DMS 273 treated with DMSO at 0.1 percent for 48 hours (cell line): ENCODE results near the gene FBLN5.
"Not testable (repeated sequence)": the region's sequence is repeated elsewhere in the genome, so short reads cannot be mapped to it uniquely, and the experiment has no call there.

Experiments used
- DNase-seq: peaks from one replicate; lab custom pipeline; 2025; lab: John Stamatoyannopoulos, UW

The FBLN5 gene

GRCh38 chr14:91861091-91861490 is 86.4 kb downstream of the FBLN5 start:
- DNase-seq = no peak

GRCh38 chr14:91860238-91860637 is 87.3 kb downstream of the FBLN5 start:
- DNase-seq = no peak

GRCh38 chr14:91858536-91859275 is 88.8 kb downstream of the FBLN5 start:
- DNase-seq = no peak

- DNase-seq = no peak
Measured at GRCh38 chr14:91857614-91858013, 89.9 kb downstream of the FBLN5 start.

DNA sequence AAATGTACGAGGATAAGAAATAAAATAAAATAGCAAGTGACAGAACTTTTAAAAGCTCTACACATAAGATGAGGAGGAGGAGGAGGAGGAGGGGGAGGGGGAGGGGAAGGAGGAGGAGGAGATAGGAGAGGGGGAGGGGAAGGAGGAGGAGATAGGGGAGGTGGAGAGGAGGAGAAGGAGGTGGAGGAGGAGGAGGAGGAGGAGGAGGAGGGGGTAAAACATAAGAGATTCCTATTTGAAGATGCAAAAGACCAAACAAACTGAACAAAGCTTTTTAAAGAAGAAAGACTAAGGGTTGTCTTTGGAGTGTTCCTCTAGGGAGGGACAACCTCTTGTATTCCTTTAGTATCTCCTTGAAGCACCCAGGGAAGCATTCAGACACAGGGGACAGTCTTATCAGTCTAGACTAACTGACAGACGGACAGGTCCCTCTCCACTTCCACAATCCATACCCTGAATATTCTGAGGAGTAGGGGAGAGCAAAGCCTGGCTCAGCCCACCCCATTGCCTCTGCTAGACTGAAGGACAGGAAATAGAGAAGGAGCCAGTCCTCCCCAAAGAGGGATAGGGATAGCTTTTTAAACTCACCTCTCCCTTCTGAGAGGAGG is 93.1 kb downstream of the FBLN5 start:
- DNase-seq = no peak

GRCh38 chr14:91851563-91851962 is 95.9 kb downstream of the FBLN5 start:
- no peak for DNase-seq

GRCh38 chr14:91848504-91849001 is 98.9 kb downstream of the FBLN5 start:
- no peak for DNase-seq

DNA sequence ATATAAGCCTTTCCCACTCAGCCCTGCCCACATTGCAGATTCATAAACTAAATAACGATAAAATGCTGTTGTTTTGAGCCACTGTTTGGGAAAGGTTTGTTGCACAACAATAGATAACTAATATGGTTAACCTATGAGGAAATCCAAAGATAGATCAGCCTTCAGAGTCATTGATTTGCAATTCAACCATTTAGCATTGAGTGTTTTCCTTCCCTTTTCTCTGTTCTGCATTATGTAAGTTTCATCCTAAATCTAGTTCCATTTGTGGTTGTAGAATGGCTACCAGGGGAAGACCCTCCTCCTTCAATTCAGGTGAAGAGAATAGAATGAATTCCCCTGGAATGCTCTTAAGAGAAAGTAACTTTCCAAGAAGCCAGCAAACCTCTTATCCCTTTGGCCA is 99.8 kb downstream of the FBLN5 start:
- DNase-seq = no peak

- DNase-seq = no peak
Measured at GRCh38 chr14:91845652-91846051, 101.8 kb downstream of the FBLN5 start.

DNA sequence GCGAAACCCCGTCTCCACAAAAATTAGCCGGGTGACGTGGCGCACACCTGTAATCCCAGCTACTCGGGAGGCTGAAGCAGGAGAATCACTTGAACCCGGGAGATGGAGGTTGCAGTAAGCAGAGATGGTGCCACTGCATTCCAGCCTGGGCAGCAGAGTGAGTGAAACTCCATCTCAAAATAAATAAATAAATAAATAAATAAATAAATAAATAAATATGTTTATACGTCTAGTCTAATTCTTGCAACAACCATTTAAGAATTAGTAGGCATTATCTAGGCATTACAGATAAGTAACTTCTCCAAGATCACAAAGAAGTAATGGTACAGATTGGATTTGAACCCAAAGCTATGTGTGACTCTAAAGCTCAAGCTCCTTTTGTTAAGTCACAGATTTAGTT is 102.4 kb downstream of the FBLN5 start:
- not testable (repeated sequence) for DNase-seq

DNA sequence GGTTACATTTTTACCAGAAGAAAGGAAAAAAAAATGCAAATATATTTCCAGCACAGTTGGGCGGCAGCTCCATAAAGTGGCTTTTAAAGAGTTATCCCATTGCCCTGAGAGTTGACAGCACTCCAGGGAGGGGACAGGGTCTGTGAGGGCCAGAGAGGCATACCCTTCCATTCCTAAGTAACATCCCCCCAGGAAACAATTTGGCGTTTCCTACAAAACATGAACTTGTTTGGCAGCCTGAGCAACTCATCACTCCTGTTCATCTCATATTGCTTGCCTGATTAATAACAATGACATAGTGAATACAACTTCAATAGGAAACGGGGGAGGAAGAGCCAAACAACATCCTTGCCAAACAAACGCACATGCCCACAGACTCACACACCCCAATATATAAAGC is 103.5 kb downstream of the FBLN5 start:
- DNase-seq = no peak

DNA sequence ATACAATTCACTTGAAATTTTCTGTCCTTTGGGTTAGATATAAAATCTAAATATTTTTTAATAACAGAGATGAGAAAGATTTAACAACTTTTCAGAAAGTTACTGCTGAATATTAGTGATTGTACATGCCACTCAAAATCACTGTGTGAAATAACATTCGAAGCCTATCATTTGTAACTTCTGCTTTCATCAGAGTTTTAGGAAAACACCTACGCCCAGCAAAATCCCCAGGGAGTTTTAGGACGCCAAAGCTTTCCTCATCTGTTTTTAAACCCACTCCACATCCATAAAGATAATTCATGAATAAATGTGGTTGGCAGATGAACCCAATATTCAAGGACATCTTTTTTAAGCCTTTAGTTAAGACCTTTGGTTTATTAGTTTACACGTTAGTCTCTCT is 104.1 kb downstream of the FBLN5 start:
- no peak for DNase-seq

- no peak for DNase-seq
Measured at GRCh38 chr14:91841065-91841464, 106.4 kb downstream of the FBLN5 start.

DNA sequence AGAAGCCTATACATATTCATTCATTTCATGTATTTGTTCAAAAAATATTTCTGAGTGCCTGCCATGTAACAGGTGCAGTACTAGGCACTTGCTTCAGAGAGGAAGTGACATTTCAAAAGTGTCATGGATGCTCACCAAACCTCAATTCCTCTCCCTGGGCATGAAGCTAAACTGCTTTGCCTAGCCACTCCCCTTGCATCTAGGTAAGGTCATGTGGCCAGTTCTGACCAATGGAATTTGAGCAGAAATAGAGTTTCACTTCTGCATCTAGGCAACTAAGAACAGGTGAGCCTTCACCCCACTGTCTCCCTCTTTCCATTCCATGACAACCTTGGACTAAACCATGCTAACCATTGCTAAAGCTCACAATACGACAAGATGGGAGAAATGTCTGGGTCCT is 107.7 kb downstream of the FBLN5 start:
- no peak for DNase-seq

DNA sequence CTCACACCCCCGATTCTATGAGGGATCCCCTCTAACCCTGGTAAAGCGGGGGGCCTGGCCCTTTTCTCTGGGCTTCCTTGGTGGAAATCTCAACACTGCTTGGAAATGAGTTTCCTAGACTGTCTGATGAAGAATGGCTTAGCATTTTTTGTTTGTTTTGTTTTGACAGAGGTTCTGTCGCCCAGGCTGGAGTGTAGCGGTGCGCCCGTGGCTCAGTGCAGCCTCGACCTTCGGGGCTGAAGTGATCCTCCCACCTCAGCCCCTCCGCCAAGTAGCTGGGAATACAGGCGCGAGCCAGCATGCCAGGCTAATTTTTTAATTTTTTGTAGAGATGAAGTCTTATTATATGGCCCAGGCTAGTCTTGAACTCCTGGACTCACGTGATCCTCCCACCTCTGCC is 110.4 kb downstream of the FBLN5 start:
- DNase-seq = no peak

DNA sequence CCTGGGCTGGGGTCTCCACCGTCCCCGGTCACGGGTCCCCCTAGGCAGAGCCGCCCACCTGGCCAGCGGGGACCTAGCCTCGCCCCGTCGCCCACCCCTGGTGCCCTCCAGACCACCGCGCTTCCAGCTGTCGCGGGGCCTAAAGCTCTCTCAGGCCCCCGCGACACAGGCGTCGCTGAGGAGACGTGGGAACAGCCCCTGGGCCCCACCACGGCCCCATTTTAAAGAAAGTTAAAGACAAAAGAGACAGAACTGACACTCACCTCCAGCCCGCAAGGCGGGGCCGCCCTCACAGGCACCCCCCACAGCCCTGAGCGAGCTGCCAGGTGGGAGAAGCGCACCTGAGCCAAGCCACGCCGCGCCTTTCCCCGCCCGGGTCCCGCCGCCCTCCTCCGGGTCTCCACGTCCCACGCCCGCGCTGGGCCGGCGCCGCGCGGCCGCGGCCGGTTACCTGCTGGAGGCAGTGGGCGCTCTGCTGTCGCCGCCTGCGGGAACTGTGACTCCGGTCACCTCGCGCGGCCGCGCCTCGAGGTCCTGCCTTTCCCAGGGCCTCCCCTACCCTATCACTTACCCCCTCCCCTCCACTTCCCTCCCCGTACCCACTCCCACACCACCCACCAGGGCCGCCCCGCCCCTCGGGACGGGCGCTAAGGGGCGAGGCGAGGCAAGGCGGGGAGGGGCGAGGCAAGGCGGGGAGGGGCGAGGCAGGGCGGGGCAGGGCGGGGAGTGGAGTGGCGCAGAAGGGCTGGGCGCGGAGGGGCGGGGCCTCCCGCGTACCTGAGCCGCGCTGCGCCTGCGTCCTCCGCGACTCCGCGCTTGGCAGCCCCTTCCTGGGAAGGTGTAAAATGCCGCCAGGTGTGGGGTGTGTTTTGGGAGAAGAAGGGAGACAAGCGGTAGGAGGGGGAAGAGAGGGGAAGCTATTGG is 111.3 kb downstream of the FBLN5 start:
- DNase-seq = no peak

- no peak for DNase-seq
Measured at GRCh38 chr14:91835197-91835919, 112.1 kb downstream of the FBLN5 start.

DNA sequence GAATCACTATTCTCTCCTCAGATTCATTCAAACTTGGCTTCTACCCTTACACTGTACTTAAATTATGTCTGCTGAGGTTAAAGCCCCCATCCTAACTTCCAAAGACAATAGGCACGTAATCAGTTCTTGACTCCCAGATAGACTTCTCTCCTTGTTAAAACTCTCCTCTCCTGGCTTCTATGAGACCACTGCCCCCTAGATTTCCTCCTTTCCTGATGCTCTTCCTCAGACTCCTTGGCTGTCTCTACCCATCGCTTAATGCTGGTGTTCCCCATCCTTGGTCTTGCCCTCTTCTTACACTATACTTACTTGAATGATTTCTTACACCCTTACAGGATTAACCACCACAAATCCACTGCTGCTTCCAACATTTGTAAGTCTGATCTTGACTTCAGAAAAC is 112.9 kb downstream of the FBLN5 start:
- no peak for DNase-seq

GRCh38 chr14:91831337-91831736 is 116.2 kb downstream of the FBLN5 start:
- no peak for DNase-seq

GRCh38 chr14:91830777-91831176 is 116.7 kb downstream of the FBLN5 start:
- no peak for DNase-seq

GRCh38 chr14:91829511-91829910 is 118.0 kb downstream of the FBLN5 start:
- DNase-seq = no peak

DNA sequence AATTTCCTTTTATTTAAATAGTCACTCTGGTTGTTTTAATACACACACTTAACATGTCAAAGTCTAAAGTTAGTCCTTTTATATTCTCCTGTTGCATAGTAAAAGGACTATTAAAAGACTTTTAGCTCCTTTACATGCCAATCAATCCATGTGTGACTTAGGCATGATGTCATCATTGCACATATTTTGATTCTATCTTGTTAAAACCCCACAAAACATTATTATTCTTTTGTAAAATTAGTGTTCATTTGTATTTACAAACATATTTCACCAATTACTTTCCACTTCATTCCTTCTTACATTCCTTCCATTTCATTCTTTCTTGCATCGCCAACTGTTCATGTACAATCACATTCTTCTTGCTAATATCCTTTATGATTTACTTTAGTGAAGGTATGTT is 119.7 kb downstream of the FBLN5 start:
- DNase-seq = no peak
